ENCODE data around the gene MAGI2.

DNA sequence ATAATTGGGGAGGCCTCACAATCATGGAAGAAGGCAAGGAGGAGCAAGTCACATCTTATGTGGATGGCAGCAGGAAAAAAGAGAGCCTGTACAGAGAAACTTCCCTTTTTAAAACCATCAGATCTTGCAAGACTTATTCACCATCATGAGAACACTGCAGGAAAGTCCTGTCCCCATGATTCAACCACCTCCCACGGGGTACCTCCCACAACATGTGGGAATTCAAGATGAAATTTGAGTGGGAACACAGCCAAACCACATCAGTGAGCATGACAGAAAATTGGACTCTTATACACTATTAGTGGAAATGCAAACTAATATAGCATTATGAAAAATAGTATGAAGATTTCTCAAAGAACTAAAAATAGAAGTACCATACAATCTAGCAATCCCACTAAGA, 271.2 kb downstream of the MAGI2 start:
- TF ChIP-seq HCFC1 (IDR thresholded peaks at IDR 0.05; ENCODE audit: low read depth, low read length) (no peak), KAT8 (CRISPR knock-in tag; IDR thresholded peaks at IDR 0.05) (no peak), ZNF644 (CRISPR knock-in tag; IDR thresholded peaks at IDR 0.05; ENCODE audit: low read depth) (no peak), ZBTB40 (IDR thresholded peaks at IDR 0.05) (no peak), ZBTB40 (CRISPR knock-in tag; IDR thresholded peaks at IDR 0.05) (no peak), PAWR (CRISPR knock-in tag; IDR thresholded peaks at IDR 0.05; ENCODE audit: borderline replicate concordance) (no peak), NR2C2 (CRISPR knock-in tag; IDR thresholded peaks at IDR 0.05; ENCODE audit: borderline replicate concordance) (no peak), FOXJ3 (CRISPR knock-in tag; IDR thresholded peaks at IDR 0.05; ENCODE audit: borderline replicate concordance) (no peak), GABPB1 (CRISPR knock-in tag; IDR thresholded peaks at IDR 0.05) (no peak), RFX5 (IDR thresholded peaks at IDR 0.05; ENCODE audit: low read depth, low read length) (no peak)
